Ectodermal cell (in vitro differentiated cells): Measurements from ENCODE around the gene ASIC5.
"Not testable (repeated sequence)": the region's sequence is repeated elsewhere in the genome, so short reads cannot be mapped to it uniquely, and the experiment has no call there.

Source experiments
- H3K27ac ChIP-seq: 2 replicates; pipeline ENCODE4 v1.7.0; 2013; ENCODE audit warnings: mild to moderate bottlenecking, low read depth, low read length; ENCODE audit not compliant: insufficient read depth, poor library complexity, severe bottlenecking
- H3K27me3 ChIP-seq: 2 replicates; pipeline ENCODE4 v1.7.0; 2013; ENCODE audit warnings: mild to moderate bottlenecking, low read length; ENCODE audit not compliant: insufficient read depth, control insufficient read depth, poor library complexity, severe bottlenecking
- H3K36me3 ChIP-seq: one replicate; pipeline ENCODE4 v1.7.0; 2013; ENCODE audit warnings: low read length; ENCODE audit not compliant: control insufficient read depth, insufficient read depth
- H3K4me1 ChIP-seq: one replicate; pipeline ENCODE4 v1.7.0; 2013; ENCODE audit warnings: low read length; ENCODE audit not compliant: control insufficient read depth, insufficient read depth
- H3K4me3 ChIP-seq: 2 replicates; pipeline ENCODE4 v1.7.0; 2013; ENCODE audit warnings: low read depth, low read length, control low read depth; ENCODE audit not compliant: insufficient read depth
- H3K9me3 ChIP-seq: 2 replicates; pipeline ENCODE4 v1.7.0; 2013; ENCODE audit warnings: mild to moderate bottlenecking, low read length, moderate library complexity; ENCODE audit not compliant: control insufficient read depth
- WGBS, 2 experiments: methylation state at CpG; one replicate each; pipeline ENCODE4 v1.1.7; 2013; ENCODE audit warnings: missing lambda C conversion rate in 2 of 2; 5-methylcytosine and 5-hydroxymethylcytosine counted together

Gene ASIC5

GRCh38 chr4:155805016-155805415 is 61.1 kb downstream of the ASIC5 start:
- Histone ChIP-seq H3K4me1 (no peaks in the 10 kb centered on the region), H3K4me3 (no peak overlapping the region), H3K27ac (no peak overlapping the region), H3K27me3 (no peaks in the 10 kb centered on the region), H3K9me3 (no peaks in the 10 kb centered on the region), H3K36me3 (no peaks in the 10 kb centered on the region)
- 94 to 100% methylated on average over 1 of the region's 1 CpG for WGBS, 2 experiments

GRCh38 chr4:155802190-155802959 is 63.7 kb downstream of the ASIC5 start:
- no peaks in the 10 kb centered on the region for H3K36me3 ChIP-seq
- H3K27ac ChIP-seq = no peak overlapping the region
- H3K27me3 ChIP-seq = no peaks in the 10 kb centered on the region
- no peak overlapping the region for H3K4me3 ChIP-seq
- 89 to 91% methylated on average over 9 of the region's 9 CpGs for WGBS, 2 experiments
- no peaks in the 10 kb centered on the region for H3K9me3 ChIP-seq
- H3K4me1 ChIP-seq = no peaks in the 10 kb centered on the region

- no peaks in the 10 kb centered on the region for H3K4me1 ChIP-seq
- H3K27me3 ChIP-seq = no peaks in the 10 kb centered on the region
- no peaks in the 10 kb centered on the region for H3K36me3 ChIP-seq
- no peaks in the 10 kb centered on the region for H3K9me3 ChIP-seq
- 88 to 94% methylated on average over 5 to 6 of the region's 7 CpGs for WGBS, 2 experiments
- H3K4me3 ChIP-seq = no peak overlapping the region
- no peak overlapping the region for H3K27ac ChIP-seq
Measured at GRCh38 chr4:155800685-155801343, 65.3 kb downstream of the ASIC5 start.

- no peak overlapping the region for H3K4me3 ChIP-seq
- no peak overlapping the region for H3K27ac ChIP-seq
- WGBS, 2 experiments = 75 to 79% methylated on average over 5 to 8 of the region's 8 CpGs
- no peaks in the 10 kb centered on the region for H3K4me1 ChIP-seq
- no peaks in the 10 kb centered on the region for H3K9me3 ChIP-seq
- no peaks in the 10 kb centered on the region for H3K36me3 ChIP-seq
- H3K27me3 ChIP-seq = no peaks in the 10 kb centered on the region
Measured at GRCh38 chr4:155799794-155800123, 66.3 kb downstream of the ASIC5 start.

GRCh38 chr4:155799116-155799793 is 66.8 kb downstream of the ASIC5 start:
- Histone ChIP-seq H3K9me3 (no peaks in the 10 kb centered on the region), H3K36me3 (no peaks in the 10 kb centered on the region), H3K27me3 (no peaks in the 10 kb centered on the region), H3K27ac (no peak overlapping the region), H3K4me1 (no peaks in the 10 kb centered on the region), H3K4me3 (no peak overlapping the region)
- 93 to 100% methylated on average over 2 to 5 of the region's 5 CpGs for WGBS, 2 experiments

GRCh38 chr4:155797581-155797980 is 68.5 kb downstream of the ASIC5 start:
- not testable (repeated sequence) for H3K27me3 ChIP-seq, H3K27ac ChIP-seq, H3K36me3 ChIP-seq, H3K9me3 ChIP-seq, H3K4me1 ChIP-seq, H3K4me3 ChIP-seq
- WGBS, 2 experiments = 79 to 100% methylated on average over 2 to 3 of the region's 4 CpGs

GRCh38 chr4:155795991-155796390 is 70.1 kb downstream of the ASIC5 start:
- Histone ChIP-seq H3K36me3 (no peaks in the 10 kb centered on the region), H3K27ac (no peak overlapping the region), H3K9me3 (no peaks in the 10 kb centered on the region), H3K27me3 (no peaks in the 10 kb centered on the region), H3K4me3 (no peak overlapping the region), H3K4me1 (no peaks in the 10 kb centered on the region)
- 59 to 68% methylated on average over 3 of the region's 3 CpGs for WGBS, 2 experiments

- 79 to 86% methylated on average over 1 of the region's 1 CpG for WGBS, 2 experiments
- Histone ChIP-seq H3K36me3 (no peaks in the 10 kb centered on the region), H3K27me3 (no peaks in the 10 kb centered on the region), H3K9me3 (no peaks in the 10 kb centered on the region), H3K4me1 (no peaks in the 10 kb centered on the region), H3K27ac (no peak overlapping the region), H3K4me3 (no peak overlapping the region)
Measured at GRCh38 chr4:155794589-155795236, 71.4 kb downstream of the ASIC5 start.

GRCh38 chr4:155789982-155790381 is 76.1 kb downstream of the ASIC5 start:
- WGBS, 2 experiments = 45 to 65% methylated on average over 2 to 3 of the region's 3 CpGs
- no peaks in the 10 kb centered on the region for H3K36me3 ChIP-seq

GRCh38 chr4:155789391-155789790 is 76.7 kb downstream of the ASIC5 start:
- WGBS, 2 experiments = 89 to 90% methylated on average over 6 of the region's 6 CpGs
- no peak overlapping the region for H3K4me3 ChIP-seq

More at GRCh38 chr4:155789982-155790381, 76.1 kb downstream of the ASIC5 start:
- no peaks in the 10 kb centered on the region for H3K27me3 ChIP-seq
- no peak overlapping the region for H3K4me3 ChIP-seq
- H3K9me3 ChIP-seq = no peaks in the 10 kb centered on the region
- no peak overlapping the region for H3K27ac ChIP-seq
- H3K4me1 ChIP-seq = no peaks in the 10 kb centered on the region

More at GRCh38 chr4:155789391-155789790, 76.7 kb downstream of the ASIC5 start:
- H3K4me1 ChIP-seq = no peaks in the 10 kb centered on the region
- no peaks in the 10 kb centered on the region for H3K9me3 ChIP-seq
- H3K27ac ChIP-seq = no peak overlapping the region
- H3K27me3 ChIP-seq = no peaks in the 10 kb centered on the region
- H3K36me3 ChIP-seq = no peaks in the 10 kb centered on the region
